Stimulated activated CD4-positive, alpha-beta T cell treated with anti-CD3 and anti-CD28 coated beads, Interleukin-4, amount 100 ng/mL, for 1 hour (primary cell): ENCODE data around the gene DAGLA.

Experiments used
- DNase-seq: peaks from one replicate; pipeline ENCODE4 v3.0.0-alpha.2; 2020

The DAGLA gene

DNA sequence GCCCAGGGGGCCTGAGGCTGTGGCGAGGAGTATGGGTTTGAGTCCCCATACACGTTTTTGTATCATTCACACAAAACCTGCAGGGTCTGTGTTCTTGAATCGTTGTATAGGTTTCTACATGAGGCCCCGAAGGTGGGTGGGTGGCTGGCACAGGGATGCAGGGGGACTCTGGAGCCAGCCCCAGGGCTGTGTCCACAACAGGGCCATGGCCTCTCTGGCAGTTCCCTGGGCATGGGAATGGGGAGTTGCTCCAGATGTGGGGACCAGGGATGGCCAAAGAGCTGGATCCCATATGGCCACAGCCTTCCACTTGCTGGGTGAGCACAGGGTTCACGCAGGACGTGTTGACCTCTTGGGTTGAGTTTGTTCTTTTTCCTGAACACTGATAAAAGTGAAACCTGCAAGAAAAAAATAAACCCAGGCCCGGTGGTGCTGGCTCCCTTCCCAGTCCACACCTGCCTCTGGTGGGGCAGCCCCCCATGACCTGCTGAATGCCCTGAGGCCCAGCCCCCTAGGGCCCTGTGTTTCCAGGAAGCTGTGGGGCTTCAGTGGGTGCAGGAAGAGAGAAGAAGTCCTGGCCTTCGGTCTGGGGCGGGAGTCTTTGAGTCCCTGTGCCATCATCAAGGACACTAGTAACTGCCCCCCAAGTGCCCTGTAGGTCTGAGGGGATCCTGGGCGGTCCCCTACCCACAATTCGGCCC, 88.3 kb downstream of the DAGLA start:
- DNase-seq, result no peak

DNA sequence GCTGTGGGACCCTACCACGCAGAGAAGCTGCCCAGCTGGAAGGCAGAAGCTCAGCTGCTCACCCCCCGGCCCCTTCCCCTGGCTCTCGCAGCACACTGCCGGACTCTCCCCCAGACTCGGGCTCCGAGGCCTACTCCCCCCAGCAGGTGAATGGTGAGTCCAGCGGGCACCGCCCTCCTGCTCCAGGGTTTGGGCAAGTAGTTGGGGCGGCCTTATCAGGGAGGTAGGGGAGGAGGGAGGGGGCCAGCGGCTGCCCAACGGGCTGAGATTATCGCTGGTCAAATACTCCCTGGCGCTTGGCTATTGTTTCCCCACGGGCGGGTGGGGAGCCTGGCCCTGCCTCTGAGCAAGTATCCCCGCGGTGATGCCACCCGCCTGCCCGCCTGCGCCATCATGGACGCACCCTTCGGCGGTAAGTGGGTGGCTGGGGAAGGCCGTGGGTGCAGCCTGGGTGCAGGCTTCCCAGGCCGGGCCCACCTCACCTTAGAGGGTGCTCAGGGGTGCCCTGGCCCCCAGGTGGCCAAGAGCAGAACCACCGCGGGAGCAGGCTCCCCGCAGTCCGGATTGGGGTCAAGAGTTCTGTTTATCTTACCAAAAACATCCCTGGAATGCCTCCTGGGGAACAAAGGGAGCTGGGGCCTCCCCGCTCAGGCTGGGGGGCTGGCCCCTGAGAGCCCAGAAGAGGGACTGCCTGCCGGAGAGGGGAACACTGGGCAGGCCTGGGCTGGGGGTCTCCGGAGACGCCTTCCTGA, 89.2 kb downstream of the DAGLA start:
- DNase-seq, result no peak

GRCh38 chr11:61769946-61770683, 89.9 kb downstream of the DAGLA start:
- DNase-seq, result no peak

DNA sequence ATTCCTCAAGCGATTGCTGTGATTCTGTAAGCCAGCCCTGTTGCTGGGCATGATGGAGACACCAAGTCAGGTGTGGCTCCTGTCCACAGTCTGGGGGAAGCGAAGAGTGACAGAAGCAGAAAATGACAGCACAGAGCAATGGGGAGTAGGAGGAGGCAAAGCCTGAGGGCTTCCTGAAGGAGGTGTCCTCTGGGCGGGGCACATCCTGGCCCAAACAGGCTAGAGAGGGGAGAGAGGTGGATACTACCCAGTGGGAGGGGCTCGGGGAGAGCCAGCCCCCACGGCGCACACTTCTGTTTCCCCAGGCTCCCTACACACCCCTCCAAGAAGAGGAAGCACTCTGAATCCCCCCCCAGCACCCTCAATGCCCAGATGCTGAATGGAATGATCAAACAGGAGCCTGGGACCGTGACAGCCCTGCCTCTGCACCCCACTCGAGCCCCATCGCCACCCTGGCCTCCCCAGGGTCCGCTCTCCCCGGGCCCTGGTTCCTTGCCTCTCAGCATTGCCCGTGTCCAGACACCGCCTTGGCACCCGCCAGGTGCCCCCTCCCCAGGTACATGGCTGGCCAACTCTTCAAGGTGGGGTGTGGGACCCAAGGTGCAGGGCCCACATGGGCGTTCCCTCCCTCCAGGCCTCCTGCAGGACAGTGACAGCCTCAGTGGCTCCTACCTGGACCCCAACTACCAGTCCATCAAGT, 91.2 kb downstream of the DAGLA start:
- DNase-seq, result no peak

DNA sequence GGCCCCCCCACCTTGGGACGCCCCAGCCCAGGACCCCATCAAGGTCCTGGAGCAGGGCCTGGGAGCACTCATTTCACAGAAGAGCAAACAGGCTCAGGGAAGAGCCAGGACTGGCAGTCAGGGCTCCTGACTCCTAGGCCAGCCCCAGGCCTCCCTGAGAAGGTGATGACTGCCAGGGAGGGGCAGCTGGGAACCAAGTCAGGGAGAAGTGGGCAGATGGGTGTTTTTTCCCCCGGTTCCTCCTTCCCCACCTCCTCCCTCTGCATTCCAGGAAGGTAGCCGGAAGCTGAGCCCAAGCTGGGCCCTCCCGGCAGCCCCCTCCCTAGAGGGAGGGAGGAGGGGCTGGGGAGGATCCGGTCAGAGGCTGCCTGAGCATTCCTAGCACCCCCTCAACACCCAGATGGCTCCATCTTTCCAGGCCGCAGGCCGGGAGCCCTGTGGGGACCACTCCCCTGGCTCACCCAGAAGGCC, 91.8 kb downstream of the DAGLA start:
- no peak for DNase-seq

DNA sequence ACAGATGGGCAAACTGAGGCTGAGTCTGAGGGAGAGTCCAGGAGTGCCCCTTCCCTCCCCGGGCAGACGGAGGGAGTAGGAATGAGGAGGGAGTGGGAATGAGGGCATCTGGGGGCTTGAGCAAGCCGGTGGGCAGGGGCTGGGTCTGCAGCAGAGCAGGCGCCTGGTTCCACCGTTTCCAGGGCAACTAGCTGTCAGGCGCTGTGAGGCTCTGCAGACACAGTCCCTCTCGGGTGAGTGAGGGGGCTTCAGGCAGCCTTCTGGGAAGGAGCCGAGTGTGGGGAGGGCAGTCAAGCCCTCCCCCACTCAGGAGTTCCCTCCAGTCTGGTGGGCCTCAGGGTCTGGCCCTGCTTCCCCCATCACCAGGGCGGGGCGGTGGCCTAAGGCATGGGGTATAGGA, 93.2 kb downstream of the DAGLA start:
- DNase-seq, result no peak

DNA sequence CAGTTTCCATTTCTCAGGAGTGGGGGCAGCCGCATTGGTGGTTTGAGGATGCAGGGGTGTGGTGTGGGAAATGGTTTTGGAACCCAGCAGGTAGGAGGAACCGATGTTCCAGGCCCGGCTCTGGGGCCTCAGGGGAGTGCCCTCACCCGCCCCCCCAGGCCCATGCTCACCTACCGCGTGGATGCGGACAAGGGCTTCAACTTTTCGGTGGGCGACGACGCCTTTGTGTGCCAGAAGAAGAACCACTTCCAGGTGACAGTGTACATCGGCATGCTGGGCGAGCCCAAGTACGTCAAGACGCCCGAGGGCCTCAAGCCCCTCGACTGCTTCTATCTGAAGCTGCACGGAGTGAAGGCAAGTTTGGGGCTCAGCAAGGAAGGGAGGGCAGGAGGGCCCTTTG, 93.6 kb downstream of the DAGLA start:
- no peak for DNase-seq

GRCh38 chr11:61774411-61774810, 94.2 kb downstream of the DAGLA start:
- DNase-seq, result no peak

DNA sequence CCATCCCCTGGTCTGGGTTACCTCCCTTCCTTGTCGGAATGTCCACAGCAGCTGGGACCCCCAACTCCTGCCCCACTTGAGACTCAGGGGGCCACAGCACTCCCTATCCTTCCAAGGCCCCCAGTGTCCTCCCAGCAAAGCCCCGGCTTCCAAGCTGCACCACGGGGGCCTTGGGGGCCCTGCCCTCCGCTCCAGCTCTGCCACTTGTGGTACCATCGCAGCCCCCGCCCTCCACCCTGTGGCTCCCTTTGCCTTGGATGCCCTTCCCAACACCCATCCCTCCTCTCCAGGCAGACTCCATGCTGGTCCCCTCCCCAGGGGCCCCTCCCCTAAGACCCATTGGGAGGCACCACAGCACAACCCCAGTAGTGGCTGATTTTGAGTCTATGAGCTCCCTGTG, 94.9 kb downstream of the DAGLA start:
- no peak for DNase-seq

- no peak for DNase-seq
These were observed 95.7 kb downstream of the DAGLA start for GRCh38 chr11:61775606-61776554.

DNA sequence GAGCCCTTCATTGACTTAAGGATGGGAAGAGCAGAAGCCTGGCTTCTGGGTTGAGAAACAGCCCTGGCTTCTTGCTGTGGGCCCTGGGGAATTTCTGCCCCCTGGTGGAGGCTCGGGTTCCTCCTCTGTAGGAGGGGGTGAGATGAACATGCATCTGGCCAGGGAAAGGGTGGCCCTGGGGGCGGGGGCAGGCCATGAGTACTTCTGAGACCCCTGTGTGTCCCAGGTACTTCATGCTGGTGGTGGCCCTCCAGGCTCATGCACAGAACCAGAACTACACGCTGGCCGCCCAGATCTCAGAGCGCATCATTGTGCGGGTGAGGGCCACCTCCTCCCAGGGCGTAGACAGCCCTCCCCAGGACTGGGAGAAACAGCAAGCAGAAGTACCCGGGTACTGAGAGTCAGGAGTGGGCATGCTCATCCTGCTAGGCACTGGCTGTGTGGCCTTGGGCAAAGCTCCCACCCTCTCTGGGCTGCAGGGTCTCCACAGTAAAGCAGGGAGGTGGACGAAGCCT, 96.4 kb downstream of the DAGLA start:
- peak; percentile 68 for DNase-seq

- peak; percentile 70 for DNase-seq
These were observed 97.3 kb downstream of the DAGLA start for GRCh38 chr11:61777234-61778090.

- no peak for DNase-seq
These were observed 98.2 kb downstream of the DAGLA start for GRCh38 chr11:61778357-61778886.

GRCh38 chr11:61778920-61779650, 98.9 kb downstream of the DAGLA start:
- DNase-seq, result no peak

GRCh38 chr11:61779666-61780525, 99.7 kb downstream of the DAGLA start:
- DNase-seq, result no peak

DNA sequence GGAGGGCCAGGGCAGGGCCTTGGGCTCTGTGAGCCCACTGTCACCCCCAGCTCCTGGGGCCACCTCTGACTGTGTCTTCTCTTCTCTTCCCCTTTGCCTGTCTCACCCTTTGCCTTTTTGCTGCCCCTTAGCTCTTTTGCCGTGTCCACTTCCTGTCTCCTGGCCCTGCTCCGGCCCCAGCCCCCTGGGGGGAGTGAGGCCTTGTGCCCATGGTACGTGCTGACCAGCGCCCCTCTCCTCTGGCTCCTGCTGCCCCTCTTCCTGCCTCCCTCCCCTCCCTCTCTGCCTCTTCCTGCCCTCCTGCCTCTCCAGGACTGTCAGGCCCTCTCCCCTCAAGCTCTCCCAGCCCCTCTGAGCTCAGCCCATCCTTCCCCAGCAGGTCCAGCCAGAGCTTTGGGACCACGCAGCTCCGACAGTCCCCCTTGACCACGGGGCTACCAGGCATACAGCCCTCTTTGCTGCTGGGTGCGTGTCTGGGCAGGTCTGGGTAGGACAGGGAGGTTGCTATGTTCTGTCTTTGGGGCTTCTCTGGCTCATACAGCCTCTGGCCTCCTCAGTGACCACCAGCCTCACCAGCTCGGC, 100.5 kb downstream of the DAGLA start:
- DNase-seq, result no peak

DNA sequence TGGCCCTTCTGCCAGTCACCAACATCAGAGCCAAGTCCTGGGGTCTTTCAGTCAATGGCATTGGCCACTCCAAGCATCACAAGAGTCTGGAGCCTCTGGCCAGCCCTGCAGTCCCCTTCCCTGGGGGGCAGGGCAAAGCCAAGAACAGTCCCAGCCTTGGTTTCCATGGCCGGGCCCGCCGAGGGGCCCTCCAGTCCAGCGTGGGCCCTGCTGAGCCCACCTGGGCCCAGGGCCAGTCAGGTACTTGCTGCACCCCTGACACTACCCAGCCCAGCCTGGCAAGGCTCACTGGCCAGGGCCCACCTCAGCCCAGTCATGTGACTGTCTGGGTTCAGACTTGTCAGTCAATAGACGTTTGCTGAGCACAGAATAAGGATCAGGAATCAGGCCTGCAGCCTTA, 101.4 kb downstream of the DAGLA start:
- no peak for DNase-seq

DNA sequence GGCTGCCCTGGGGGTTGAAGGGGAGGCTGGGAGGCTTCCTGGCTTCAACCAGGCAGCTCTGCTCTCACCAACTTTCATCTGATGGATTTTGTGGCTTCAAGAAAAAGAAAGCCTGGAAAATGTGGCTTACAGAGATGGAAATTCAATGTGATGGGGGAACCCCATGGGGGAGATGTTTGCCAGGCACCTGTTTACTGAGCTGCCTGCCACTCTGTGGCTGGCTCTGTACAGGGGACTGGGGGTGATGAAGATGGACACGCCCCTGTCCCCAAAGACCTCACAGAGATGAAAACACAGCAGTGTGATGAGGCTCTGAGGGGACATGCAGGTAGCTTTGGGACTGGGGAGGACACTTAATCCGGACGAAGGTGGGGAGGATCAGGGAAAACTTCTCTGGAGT, 102.1 kb downstream of the DAGLA start:
- DNase-seq, result no peak
